Activated CD8-positive, alpha-beta memory T cell treated with anti-CD3 and anti-CD28 coated beads, Interleukin-2, amount 10 ng/mL, durations not matched to agents 7 days and 5 days (primary cell): ENCODE data around the gene MRPL9. TPM values are rescaled to one million over a fixed set of nuclear protein-coding genes. Genes with fewer than 3 reads are reported as not detected.

ENCODE experiments used
- ATAC-seq: fragments of 150-1000 bp; cut with Tn5 transposase; one replicate; pipeline ENCODE4 v1.10.0; 2021; ENCODE audit warnings: moderate library complexity
- CTCF ChIA-PET: fragments of 350-600 bp; sonication (Branson Sonifier 250); formaldehyde crosslinking; loops from one replicate; lab custom pipeline; 2021; ENCODE audit warnings: antibody characterized with exemption; lab: Charles Lee
- DNase-seq: peaks from one replicate; pipeline ENCODE4 v3.0.0-alpha.2; 2020
- H3K27ac Mint-ChIP-seq: one replicate; pipeline ENCODE4 v1.8.0; 2021; ENCODE audit warnings: mild to moderate bottlenecking, mixed read lengths
- H3K27me3 Mint-ChIP-seq: one replicate; pipeline ENCODE4 v1.8.0; 2021; ENCODE audit warnings: mixed read lengths
- H3K36me3 Mint-ChIP-seq: one replicate; pipeline ENCODE4 v1.8.0; 2021; ENCODE audit warnings: mild to moderate bottlenecking, mixed read lengths
- H3K4me1 Mint-ChIP-seq: one replicate; pipeline ENCODE4 v1.8.0; 2021; ENCODE audit warnings: mixed read lengths
- H3K4me3 Mint-ChIP-seq: one replicate; pipeline ENCODE4 v1.8.0; 2021; ENCODE audit warnings: mild to moderate bottlenecking, moderate library complexity, mixed read lengths
- H3K9me3 Mint-ChIP-seq: one replicate; pipeline ENCODE4 v1.8.0; 2022; ENCODE audit warnings: low read depth, mixed read lengths
- total RNA-seq, 2 experiments: library from RNA; stranded (reverse); gene quantifications; one replicate each; pipeline ENCODE4 v1.2.3, GENCODE V29; 2021

Gene MRPL9
- total RNA-seq, 2 experiments from 2014 or later, result 111 to 127 TPM

GRCh38 chr1:151710187-151710840 lies 53.0 kb downstream of the MRPL9 start:
- ATAC-seq (peak; percentile 8), DNase-seq (peak; percentile 46)
- no peaks in the 10 kb centered on the region for H3K36me3 Mint-ChIP-seq
- H3K27me3 Mint-ChIP-seq, result peaks cover 10% of the 10 kb centered on the region
- no peak overlapping the region for H3K4me3 Mint-ChIP-seq
- CTCF ChIA-PET, result no interaction called here
- H3K27ac Mint-ChIP-seq, result no peak overlapping the region
- H3K4me1 Mint-ChIP-seq, result no peaks in the 10 kb centered on the region
- no peaks in the 10 kb centered on the region for H3K9me3 Mint-ChIP-seq

Other genes starting within 250 kb of the MRPL9 start
- 1 to 10 TPM; 1.7 to 2.5 TPM for gene TUFT1, start 223.2 kb downstream of the MRPL9 start, total RNA-seq
- gene SNX27, start 151.4 kb downstream of the MRPL9 start, total RNA-seq, result 10 to 100 TPM; 26.0 to 27.7 TPM
- not detected for gene CELF3, start 46.7 kb downstream of the MRPL9 start, total RNA-seq
- not detected for gene RIIAD1, start 42.0 kb downstream of the MRPL9 start, total RNA-seq
- gene TDRKH, start 27.0 kb upstream of the MRPL9 start, total RNA-seq, result 10 to 100 TPM; 16.4 to 17.1 TPM
- under 1 TPM; 0.07 to 0.15 TPM for gene LINGO4, start 41.9 kb upstream of the MRPL9 start, total RNA-seq
- 1 to 10 TPM in 1 of 2 experiments, under 1 TPM in 1; 0.30 to 1.3 TPM for gene RORC, start 68.3 kb upstream of the MRPL9 start, total RNA-seq
- under 1 TPM; 0.33 to 0.96 TPM for gene C2CD4D, start 76.3 kb upstream of the MRPL9 start, total RNA-seq
- gene THEM5, start 90.2 kb upstream of the MRPL9 start, total RNA-seq, result not detected
- gene THEM4, start 146.0 kb upstream of the MRPL9 start, total RNA-seq, result 10 to 100 TPM; 19.1 to 20.9 TPM
- 100 to 1,000 TPM; 333 to 424 TPM for gene S100A10, start 230.4 kb upstream of the MRPL9 start, total RNA-seq